Common myeloid progenitor, CD34-positive (primary cell): ENCODE results near the gene LAPTM5.

Experiments used
- CTCF ChIA-PET: fragments of 350-600 bp; sonication (Branson Sonifier 250); formaldehyde crosslinking; loops from one replicate; lab custom pipeline; 2021; ENCODE audit warnings: antibody characterized with exemption; lab: Charles Lee
- POLR2A ChIA-PET: fragments of 350-600 bp; sonication (Branson Sonifier 250); formaldehyde crosslinking; loops from one replicate; lab custom pipeline; 2021; ENCODE audit warnings: antibody characterized with exemption; lab: Charles Lee
- DNase-seq, 3 donors: peaks; one replicate each; pipeline versions ENCODE4 v3.0.0 to v3.0.0-alpha.2; 2013
- H3K27ac ChIP-seq, 2 experiments: 1 replicate in 1 of 2; 2 replicates in 1 of 2; pipeline ENCODE4 v1.7.0; 2013; ENCODE audit warnings: inconsistent platforms in 2 of 2, low read length in 2 of 2, mild to moderate bottlenecking in 2 of 2, low read depth in 1 of 2, moderate library complexity in 1 of 2; ENCODE audit not compliant: severe bottlenecking in 2 of 2, insufficient read depth in 1 of 2, poor library complexity in 1 of 2
- H3K27me3 ChIP-seq, 5 experiments: replicated peaks in 2 of 5; 1 replicate in 3 of 5; 2 replicates in 2 of 5; pipeline versions ENCODE4 v1.6.1 to v1.7.0; 2013; ENCODE audit warnings: low read length in 4 of 5, mild to moderate bottlenecking in 2 of 5, moderate library complexity in 2 of 5, inconsistent platforms in 1 of 5; ENCODE audit not compliant: insufficient read depth in 5 of 5, control insufficient read depth in 4 of 5
- H3K36me3 ChIP-seq, 4 experiments: 1 replicate in 2 of 4; 2 replicates in 2 of 4; pipeline versions ENCODE4 v1.6.1 to v1.7.0; 2013; ENCODE audit warnings: low read length in 3 of 4, control low read depth in 1 of 4, mild to moderate bottlenecking in 1 of 4; ENCODE audit not compliant: control insufficient read depth in 4 of 4, insufficient read depth in 4 of 4
- H3K4me1 ChIP-seq, 4 experiments: 1 replicate in 3 of 4; 2 replicates in 1 of 4; pipeline versions ENCODE4 v1.6.1 to v1.7.1; 2013; ENCODE audit warnings: low read length in 3 of 4, mild to moderate bottlenecking in 3 of 4, control low read depth in 1 of 4, inconsistent platforms in 1 of 4, moderate library complexity in 1 of 4; ENCODE audit not compliant: control insufficient read depth in 4 of 4, insufficient read depth in 4 of 4; ENCODE audit errors: control extremely low read depth in 1 of 4
- H3K4me3 ChIP-seq, 7 experiments: 1 replicate in 4 of 7; 2 replicates in 3 of 7; pipeline versions ENCODE4 v1.5.1 to v1.7.0; 2013; ENCODE audit warnings: mild to moderate bottlenecking in 7 of 7, low read length in 6 of 7, moderate library complexity in 6 of 7, inconsistent platforms in 2 of 7, low read depth in 2 of 7, control low read depth in 1 of 7; ENCODE audit not compliant: insufficient read depth in 4 of 7, control insufficient read depth in 1 of 7; ENCODE audit errors: extremely low read depth in 1 of 7
- H3K9me3 ChIP-seq, 5 experiments: 1 replicate in 4 of 5; 2 replicates in 1 of 5; pipeline versions ENCODE4 v1.6.1 to v1.7.1; 2013; ENCODE audit warnings: low read length in 4 of 5, mild to moderate bottlenecking in 2 of 5, inconsistent platforms in 1 of 5, low read depth in 1 of 5, moderate library complexity in 1 of 5; ENCODE audit not compliant: control insufficient read depth in 4 of 5, insufficient read depth in 2 of 5; ENCODE audit errors: control extremely low read depth in 1 of 5
- WGBS: methylation state at CpG from one replicate; pipeline ENCODE4 v1.1.5; 2013; ENCODE audit not compliant: insufficient coverage; 5-methylcytosine and 5-hydroxymethylcytosine counted together

The LAPTM5 gene

GRCh38 chr1:30781906-30782305, 24.3 kb upstream of the LAPTM5 start:
- Histone ChIP-seq H3K27me3 (peaks cover 0 to 3% (median 0%) of the 10 kb centered on the region in 5 experiments), H3K9me3 (no peaks in the 10 kb centered on the region), H3K4me1 (peaks cover 0 to 27% (median 20%) of the 10 kb centered on the region in 4 experiments), H3K4me3 (no peak overlapping the region), H3K36me3 (no peaks in the 10 kb centered on the region), H3K27ac (no peak overlapping the region)
- ChIA-PET POLR2A (no interaction called here), CTCF (interaction anchor here (0.8 to 16.4 kb wide), 23 partner anchors 9 to 152 kb away, joined by 3 to 356 read pairs (median 8); partner anchors contain the start of genes LAPTM5 and MATN1)
- DNase-seq: no peak
- WGBS: 81% methylated on average over 8 of the region's 10 CpGs

GRCh38 chr1:30780409-30780808, 22.8 kb upstream of the LAPTM5 start:
- ChIA-PET CTCF (interaction anchor here (0.6 to 16.4 kb wide), 18 partner anchors 11 to 713 kb away, joined by 3 to 356 read pairs (median 16); partner anchors contain the start of genes LAPTM5 and MATN1), POLR2A (interaction anchor here (2.8 kb wide), 1 partner anchor 62 kb away, joined by 14 read pairs; no protein-coding TSS in a partner anchor)
- peaks cover 0 to 27% (median 20%) of the 10 kb centered on the region in 4 experiments for H3K4me1 ChIP-seq
- no peak overlapping the region for H3K4me3 ChIP-seq
- DNase-seq: no peak
- H3K27me3 ChIP-seq: peaks cover 0 to 3% (median 0%) of the 10 kb centered on the region in 5 experiments
- no peaks in the 10 kb centered on the region for H3K9me3 ChIP-seq
- WGBS: 44% methylated on average over 2 of the region's 5 CpGs
- H3K27ac ChIP-seq: no peak overlapping the region
- H3K36me3 ChIP-seq: no peaks in the 10 kb centered on the region

- no peaks in the 10 kb centered on the region for H3K36me3 ChIP-seq
- 16% methylated on average over 7 of the region's 12 CpGs for WGBS
- no peaks in the 10 kb centered on the region for H3K9me3 ChIP-seq
- H3K4me3 ChIP-seq: peak overlapping the region in 1 of 7 experiments; percentile 29
- POLR2A ChIA-PET: interaction anchor here (0.6 to 2.9 kb wide), 9 partner anchors 11 to 156 kb away, joined by 3 to 24 read pairs (median 10); partner anchors contain the start of gene LAPTM5
- H3K27me3 ChIP-seq: peaks cover 0 to 3% (median 0%) of the 10 kb centered on the region in 5 experiments
- peak overlapping the region in 1 of 2 experiments; percentile 69 for H3K27ac ChIP-seq
- H3K4me1 ChIP-seq: peaks cover 0 to 29% (median 24%) of the 10 kb centered on the region in 4 experiments
- CTCF ChIA-PET: interaction anchor here (0.6 to 16.4 kb wide), 23 partner anchors 8 to 1915 kb away, joined by 3 to 356 read pairs (median 6); partner anchors contain the start of genes LAPTM5 and MATN1
- peak; percentile 83 to 91 (median 88) for DNase-seq
Observed at GRCh38 chr1:30779294-30780071, 21.9 kb upstream of the LAPTM5 start.

- CTCF ChIA-PET: interaction anchor here (0.7 to 16.4 kb wide), 18 partner anchors 10 to 150 kb away, joined by 3 to 356 read pairs (median 16); partner anchors contain the start of genes LAPTM5 and MATN1
- WGBS: 92% methylated on average over 2 of the region's 6 CpGs
Observed at GRCh38 chr1:30778979-30779293, 21.4 kb upstream of the LAPTM5 start.

GRCh38 chr1:30778154-30778978, 20.8 kb upstream of the LAPTM5 start:
- H3K27me3 ChIP-seq: no peaks in the 10 kb centered on the region
- 79% methylated on average over 8 of the region's 11 CpGs for WGBS
- peak; percentile 87 to 96 (median 94) for DNase-seq
- peak overlapping the region in 1 of 2 experiments; percentile 69 for H3K27ac ChIP-seq
- H3K36me3 ChIP-seq: no peaks in the 10 kb centered on the region
- no peaks in the 10 kb centered on the region for H3K9me3 ChIP-seq
- ChIA-PET CTCF (interaction anchor here (0.7 to 16.4 kb wide), 19 partner anchors 9 to 150 kb away, joined by 3 to 356 read pairs (median 15); partner anchors contain the start of genes LAPTM5 and MATN1), POLR2A (interaction anchor here (0.7 to 2.9 kb wide), 8 partner anchors 12 to 60 kb away, joined by 3 to 24 read pairs (median 11); partner anchors contain the start of gene LAPTM5)
- peaks cover 0 to 33% (median 22%) of the 10 kb centered on the region in 4 experiments for H3K4me1 ChIP-seq
- no peak overlapping the region for H3K4me3 ChIP-seq

More at GRCh38 chr1:30778979-30779293, 21.4 kb upstream of the LAPTM5 start:
- no peak for DNase-seq
- Histone ChIP-seq H3K4me1 (peaks cover 0 to 32% (median 24%) of the 10 kb centered on the region in 4 experiments), H3K27ac (peak overlapping the region in 1 of 2 experiments; percentile 69), H3K9me3 (no peaks in the 10 kb centered on the region), H3K27me3 (no peaks in the 10 kb centered on the region), H3K36me3 (no peaks in the 10 kb centered on the region), H3K4me3 (no peak overlapping the region)
- POLR2A ChIA-PET: interaction anchor here (0.7 to 2.9 kb wide), 8 partner anchors 12 to 60 kb away, joined by 3 to 24 read pairs (median 11); partner anchors contain the start of gene LAPTM5

GRCh38 chr1:30777904-30778153, 20.3 kb upstream of the LAPTM5 start:
- Histone ChIP-seq H3K27ac (peak overlapping the region in 1 of 2 experiments; percentile 25), H3K36me3 (no peaks in the 10 kb centered on the region), H3K9me3 (no peaks in the 10 kb centered on the region), H3K4me1 (peaks cover 0 to 32% (median 20%) of the 10 kb centered on the region in 4 experiments), H3K27me3 (no peaks in the 10 kb centered on the region), H3K4me3 (no peak overlapping the region)
- 85% methylated on average over 4 of the region's 4 CpGs for WGBS
- DNase-seq: no peak
- ChIA-PET POLR2A (interaction anchor here (2.0 to 2.9 kb wide), 4 partner anchors 21 to 36 kb away, joined by 8 to 24 read pairs (median 12); partner anchors contain the start of gene LAPTM5), CTCF (interaction anchor here (0.8 to 16.4 kb wide), 12 partner anchors 9 to 151 kb away, joined by 3 to 356 read pairs (median 34); partner anchors contain the start of genes LAPTM5 and MATN1)
